NT2/D1 (cell line): ENCODE results near the gene FOXL2.

Source experiments
- SUZ12 ChIP-seq: IDR thresholded peaks from 2 replicates; pipeline ENCODE4 v1.6.1; 2011; ENCODE audit not compliant: insufficient read length, insufficient read depth; ENCODE audit errors: extremely low read depth
- YY1 ChIP-seq: IDR thresholded peaks from 2 replicates; pipeline ENCODE4 v1.6.1; 2011; ENCODE audit not compliant: insufficient read length, insufficient read depth
- ZNF274 ChIP-seq: IDR thresholded peaks from 2 replicates; pipeline ENCODE4 v1.6.1; 2011; ENCODE audit warnings: mild to moderate bottlenecking, low read depth, low read length

DNA sequence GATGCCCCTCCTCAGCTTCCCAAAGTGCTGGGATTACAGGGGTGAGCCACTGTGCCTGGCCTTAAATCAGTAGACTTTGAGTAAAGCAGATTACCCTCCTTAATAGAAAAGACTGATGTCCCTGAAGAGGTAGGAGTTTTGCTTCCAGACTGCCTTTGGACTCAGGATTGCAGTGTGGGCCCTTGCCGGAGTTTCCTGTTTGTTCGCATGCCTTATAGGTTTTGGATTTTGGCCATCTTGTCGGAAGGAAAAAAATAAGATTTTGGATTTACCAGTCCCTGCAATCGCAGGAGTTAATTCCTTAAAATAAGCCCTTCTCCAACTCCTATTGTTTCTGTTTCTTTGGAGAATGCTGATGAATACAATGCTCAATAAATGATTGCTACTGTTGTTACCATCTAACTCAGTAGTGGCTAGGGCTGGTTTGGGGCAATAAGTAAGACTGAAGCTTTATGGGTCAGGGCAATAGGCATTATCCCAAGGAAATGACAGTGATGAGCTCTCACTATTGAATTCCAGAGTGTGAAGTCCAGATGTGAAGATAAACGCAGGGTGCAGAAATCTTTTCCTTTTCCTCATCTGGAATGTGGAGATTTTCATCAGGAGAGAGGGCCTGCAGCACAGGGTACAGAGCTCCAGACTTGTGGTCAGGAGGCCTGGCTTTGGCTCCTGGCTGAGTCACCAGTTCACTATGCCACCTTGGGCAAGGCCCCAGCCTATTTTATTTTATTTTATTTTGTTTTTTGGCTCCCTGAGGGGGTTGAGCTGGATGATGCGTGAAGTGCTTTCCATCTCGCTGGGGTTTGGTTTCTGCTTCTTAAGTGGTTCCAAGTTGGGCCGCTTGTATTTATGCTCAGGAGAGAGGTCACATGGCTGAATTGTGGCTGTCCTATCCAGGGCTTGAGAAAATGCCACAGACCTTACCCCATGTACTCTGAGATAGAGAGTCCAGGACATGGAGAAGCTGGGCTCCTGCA, 25.3 kb downstream of the FOXL2 start:
- no peak for TF ChIP-seq SUZ12
- TF ChIP-seq ZNF274, result no peak
- no peak for TF ChIP-seq YY1
